Measurements from ENCODE around the gene PHLPP1. TPM values are rescaled to one million over a fixed set of nuclear protein-coding genes. Genes with fewer than 3 reads are reported as not detected.

PHLPP1 gene
- total RNA-seq, 1 experiment from 2014 or later, result 39.9 TPM

DNA sequence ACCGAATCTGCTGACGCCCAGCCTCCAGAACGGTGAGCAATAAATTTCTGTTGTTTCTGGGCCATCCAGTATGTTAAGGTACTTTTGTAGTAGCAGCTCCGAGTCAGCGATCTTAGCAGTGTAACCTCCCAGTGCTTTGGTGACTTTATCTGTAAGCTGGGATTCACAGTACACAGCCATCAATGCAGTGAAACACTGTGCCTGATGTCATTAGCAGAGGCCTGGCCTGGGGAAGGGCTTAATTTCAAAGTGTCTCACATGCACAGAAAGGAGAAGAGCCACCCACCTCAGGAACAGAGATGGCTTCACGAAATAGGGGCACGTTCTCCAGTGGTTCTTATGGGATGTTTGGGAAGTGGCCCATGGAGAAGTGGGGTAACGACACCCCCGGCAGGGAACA lies 281.2 kb downstream of the PHLPP1 start:
- DNase-seq, result no peak
- no peak overlapping the region for H3K27ac ChIP-seq (ENCODE audit: insufficient read length, low read depth, low read length)
- no peak overlapping the region for H4K5ac ChIP-seq (ENCODE audit: insufficient read length, low read depth, low read length)
- H3K23ac ChIP-seq (ENCODE audit: insufficient read length, low read depth, low read length), result no peak overlapping the region
- H4K8ac ChIP-seq (replicated peaks; ENCODE audit: insufficient read length, low read depth, low read length), result no peak overlapping the region
- no peaks in the 10 kb centered on the region for H4K20me1 ChIP-seq (ENCODE audit: control insufficient read depth, insufficient read depth, insufficient read length)
- H3K27me3 ChIP-seq (ENCODE audit: insufficient read depth, low read length), result no peaks in the 10 kb centered on the region
- H3K18ac ChIP-seq (ENCODE audit: insufficient read length, low read depth, low read length), result no peak overlapping the region
- H3K4ac ChIP-seq (ENCODE audit: low read depth, low read length), result no peak overlapping the region
- H3K9me3 Mint-ChIP-seq, result peaks cover 1 to 2% of the 10 kb centered on the region in 2 experiments; a peak in 2 of 5 replicates
- no peak overlapping the region for H3K14ac ChIP-seq (ENCODE audit: insufficient read depth, low read length)
- H3K79me1 ChIP-seq (ENCODE audit: insufficient read depth, low read depth, low read length, poor library complexity, severe bottlenecking), result no peaks in the 10 kb centered on the region
- no peak overlapping the region; a peak in 1 of 5 replicates for H3K4me3 Mint-ChIP-seq
- H3K27ac Mint-ChIP-seq, result no peak overlapping the region
- peaks cover 0 to 2% (median 0%) of the 10 kb centered on the region in 3 experiments; a peak in 2 of 7 replicates for H3K36me3 Mint-ChIP-seq (ENCODE audit: insufficient read depth in 1 of 3, low read depth in 3 of 3)
- H3K9me3 ChIP-seq (ENCODE audit: control insufficient read depth, low read depth, low read length), result no peaks in the 10 kb centered on the region
- H3K23me2 ChIP-seq (ENCODE audit: insufficient read length, low read depth, low read length, poor library complexity, severe bottlenecking), result no peaks in the 10 kb centered on the region
- H3K4me1 ChIP-seq (ENCODE audit: insufficient read depth, low read length), result no peaks in the 10 kb centered on the region
- no peak overlapping the region for H3K9ac ChIP-seq (ENCODE audit: extremely low read depth, insufficient read length, low read length)
- H3K56ac ChIP-seq (ENCODE audit: insufficient read length, low read depth, low read length), result no peak overlapping the region
- no peak overlapping the region for H4K91ac ChIP-seq (ENCODE audit: insufficient read length, low read depth, low read length)
- H2BK5ac ChIP-seq (ENCODE audit: insufficient read length, low read length), result no peak overlapping the region
- no CpG with 5 or more reads among the region's 9 CpGs for WGBS (ENCODE audit: extremely low coverage, insufficient read length, low lambda C conversion rate)
- no peak overlapping the region for H2BK120ac ChIP-seq (ENCODE audit: low read depth, low read length, poor library complexity, severe bottlenecking)
- no peak overlapping the region for H2AK5ac ChIP-seq (ENCODE audit: insufficient read length, low read length)
- H3K79me2 ChIP-seq (ENCODE audit: insufficient read depth, low read length), result no peaks in the 10 kb centered on the region
- H3K4me2 ChIP-seq (ENCODE audit: insufficient read depth, insufficient read length, low read length), result no peak overlapping the region
- no peak overlapping the region for H3T11ph ChIP-seq (ENCODE audit: low read length)
- no peak overlapping the region for H2BK20ac ChIP-seq (ENCODE audit: low read depth, low read length, poor library complexity, severe bottlenecking)
- H3K27me3 Mint-ChIP-seq (ENCODE audit: low read depth), result peaks cover 2% of the 10 kb centered on the region
- no peak overlapping the region for H2BK15ac ChIP-seq (ENCODE audit: low read depth, low read length)
- TF ChIP-seq, protein P1, sequence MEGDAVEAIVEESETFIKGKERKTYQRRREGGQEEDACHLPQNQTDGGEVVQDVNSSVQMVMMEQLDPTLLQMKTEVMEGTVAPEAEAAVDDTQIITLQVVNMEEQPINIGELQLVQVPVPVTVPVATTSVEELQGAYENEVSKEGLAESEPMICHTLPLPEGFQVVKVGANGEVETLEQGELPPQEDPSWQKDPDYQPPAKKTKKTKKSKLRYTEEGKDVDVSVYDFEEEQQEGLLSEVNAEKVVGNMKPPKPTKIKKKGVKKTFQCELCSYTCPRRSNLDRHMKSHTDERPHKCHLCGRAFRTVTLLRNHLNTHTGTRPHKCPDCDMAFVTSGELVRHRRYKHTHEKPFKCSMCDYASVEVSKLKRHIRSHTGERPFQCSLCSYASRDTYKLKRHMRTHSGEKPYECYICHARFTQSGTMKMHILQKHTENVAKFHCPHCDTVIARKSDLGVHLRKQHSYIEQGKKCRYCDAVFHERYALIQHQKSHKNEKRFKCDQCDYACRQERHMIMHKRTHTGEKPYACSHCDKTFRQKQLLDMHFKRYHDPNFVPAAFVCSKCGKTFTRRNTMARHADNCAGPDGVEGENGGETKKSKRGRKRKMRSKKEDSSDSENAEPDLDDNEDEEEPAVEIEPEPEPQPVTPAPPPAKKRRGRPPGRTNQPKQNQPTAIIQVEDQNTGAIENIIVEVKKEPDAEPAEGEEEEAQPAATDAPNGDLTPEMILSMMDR (conservative IDR thresholded peaks at IDR 0.05), result no peak
- no peak overlapping the region for H2AFZ ChIP-seq (ENCODE audit: low read length)
- no peaks in the 10 kb centered on the region for H3K4me1 Mint-ChIP-seq
- no peak overlapping the region for H2BK12ac ChIP-seq (ENCODE audit: insufficient read length, low read depth, low read length)

Measured in H9 (cell line).